Astrocyte (in vitro differentiated cells and primary cell): Measurements from ENCODE around the gene WT1. TPM values are rescaled to one million over a fixed set of nuclear protein-coding genes. Genes with fewer than 3 reads are reported as not detected.

Experiments
- DNase-seq: peaks from one replicate; pipeline ENCODE4 v3.0.0-alpha.2; 2010; ENCODE audit warnings: low read depth
- FAIRE-seq: peaks from 2 replicates; lab custom pipeline; 2011; peaks lifted over from hg19 to GRCh38; lab: Jason Lieb, UNC
- H2AFZ ChIP-seq: 2 replicates; pipeline ENCODE4 v1.6.0; 2012; ENCODE audit warnings: low read depth, low read length, inconsistent platforms
- H3K27ac ChIP-seq: 2 replicates; pipeline ENCODE4 v1.5.1; 2011; ENCODE audit warnings: low read depth, low read length, inconsistent platforms
- H3K27me3 ChIP-seq: 2 replicates; pipeline ENCODE4 v1.6.0; 2011; ENCODE audit warnings: low read length, inconsistent platforms; ENCODE audit not compliant: insufficient read depth
- H3K36me3 ChIP-seq: 2 replicates; pipeline ENCODE4 v1.5.1; 2011; ENCODE audit warnings: low read length, inconsistent platforms; ENCODE audit not compliant: insufficient read depth
- H3K4me1 ChIP-seq: 2 replicates; pipeline ENCODE4 v1.5.1; 2011; ENCODE audit warnings: low read length, inconsistent platforms; ENCODE audit not compliant: insufficient read depth
- H3K4me2 ChIP-seq: 2 replicates; pipeline ENCODE4 v1.6.0; 2012; ENCODE audit warnings: low read length, inconsistent platforms
- H3K4me3 ChIP-seq: 2 replicates; pipeline ENCODE4 v1.5.1; 2011; ENCODE audit warnings: low read depth, mild to moderate bottlenecking, low read length, inconsistent platforms; ENCODE audit not compliant: insufficient read depth
- H3K79me2 ChIP-seq: 2 replicates; pipeline ENCODE4 v1.6.0; 2012; ENCODE audit warnings: mild to moderate bottlenecking, low read length, inconsistent platforms; ENCODE audit not compliant: insufficient read depth
- H3K9ac ChIP-seq: 2 replicates; pipeline ENCODE4 v1.6.0; 2012; ENCODE audit warnings: mild to moderate bottlenecking, low read length, inconsistent platforms
- H3K9me3 ChIP-seq: 2 replicates; pipeline ENCODE4 v1.5.1; 2012; ENCODE audit warnings: low read depth, mild to moderate bottlenecking, low read length, inconsistent platforms; ENCODE audit not compliant: insufficient read depth
- H4K20me1 ChIP-seq: 2 replicates; pipeline ENCODE4 v1.6.0; 2012; ENCODE audit warnings: low read length, inconsistent platforms; ENCODE audit not compliant: insufficient read depth
- H3K27ac Mint-ChIP-seq: one replicate; pipeline ENCODE4 v1.8.0; 2021; ENCODE audit warnings: mild to moderate bottlenecking, mixed read lengths; ENCODE audit not compliant: unreplicated experiment
- H3K27me3 Mint-ChIP-seq: one replicate; pipeline ENCODE4 v1.8.0; 2021; ENCODE audit warnings: low read depth, mixed read lengths; ENCODE audit not compliant: unreplicated experiment
- H3K36me3 Mint-ChIP-seq: one replicate; pipeline ENCODE4 v1.8.0; 2021; ENCODE audit warnings: low read depth, mixed read lengths; ENCODE audit not compliant: unreplicated experiment
- H3K4me1 Mint-ChIP-seq: one replicate; pipeline ENCODE4 v1.8.0; 2021; ENCODE audit warnings: low read depth, mixed read lengths; ENCODE audit not compliant: unreplicated experiment
- H3K4me3 Mint-ChIP-seq: one replicate; pipeline ENCODE4 v1.8.0; 2021; ENCODE audit warnings: mild to moderate bottlenecking, moderate library complexity, mixed read lengths; ENCODE audit not compliant: unreplicated experiment
- H3K9me3 Mint-ChIP-seq: one replicate; pipeline ENCODE4 v1.8.0; 2021; ENCODE audit warnings: mild to moderate bottlenecking, mixed read lengths; ENCODE audit not compliant: unreplicated experiment
- EZH2 ChIP-seq: IDR thresholded peaks from 2 replicates; pipeline ENCODE4 v1.6.1; 2012; ENCODE audit warnings: mild to moderate bottlenecking, low read length, inconsistent platforms; ENCODE audit not compliant: insufficient read depth
- total RNA-seq: library from RNA; stranded (reverse); gene quantifications from 2 replicates; pipeline ENCODE4 v1.2.1, GENCODE V29; 2021
- TF ChIP-seq, protein P1 (sequence below): IDR thresholded peaks from 2 replicates; pipeline ENCODE4 v1.5.1; 2011; ENCODE audit warnings: low read depth, mild to moderate bottlenecking, inconsistent platforms, low read length, moderate library complexity; ENCODE audit not compliant: insufficient read depth

The WT1 gene
- total RNA-seq, 1 donor from 2014 or later: 0.45 TPM

GRCh38 chr11:32391479-32391878 lies 43.9 kb downstream of the WT1 start:
- Mint-ChIP-seq H3K4me1 (peaks cover 57% of the 10 kb centered on the region), H3K36me3 (no peaks in the 10 kb centered on the region), H3K9me3 (peaks cover 2% of the 10 kb centered on the region), H3K27ac (peak overlapping the region; percentile 88), H3K27me3 (peaks cover 9% of the 10 kb centered on the region), H3K4me3 (no peak overlapping the region)
- TF ChIP-seq EZH2: no peak
- TF ChIP-seq, protein P1, sequence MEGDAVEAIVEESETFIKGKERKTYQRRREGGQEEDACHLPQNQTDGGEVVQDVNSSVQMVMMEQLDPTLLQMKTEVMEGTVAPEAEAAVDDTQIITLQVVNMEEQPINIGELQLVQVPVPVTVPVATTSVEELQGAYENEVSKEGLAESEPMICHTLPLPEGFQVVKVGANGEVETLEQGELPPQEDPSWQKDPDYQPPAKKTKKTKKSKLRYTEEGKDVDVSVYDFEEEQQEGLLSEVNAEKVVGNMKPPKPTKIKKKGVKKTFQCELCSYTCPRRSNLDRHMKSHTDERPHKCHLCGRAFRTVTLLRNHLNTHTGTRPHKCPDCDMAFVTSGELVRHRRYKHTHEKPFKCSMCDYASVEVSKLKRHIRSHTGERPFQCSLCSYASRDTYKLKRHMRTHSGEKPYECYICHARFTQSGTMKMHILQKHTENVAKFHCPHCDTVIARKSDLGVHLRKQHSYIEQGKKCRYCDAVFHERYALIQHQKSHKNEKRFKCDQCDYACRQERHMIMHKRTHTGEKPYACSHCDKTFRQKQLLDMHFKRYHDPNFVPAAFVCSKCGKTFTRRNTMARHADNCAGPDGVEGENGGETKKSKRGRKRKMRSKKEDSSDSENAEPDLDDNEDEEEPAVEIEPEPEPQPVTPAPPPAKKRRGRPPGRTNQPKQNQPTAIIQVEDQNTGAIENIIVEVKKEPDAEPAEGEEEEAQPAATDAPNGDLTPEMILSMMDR: no peak
- Histone ChIP-seq H3K36me3 (no peaks in the 10 kb centered on the region), H3K9ac (no peak overlapping the region), H4K20me1 (no peaks in the 10 kb centered on the region), H3K9me3 (no peaks in the 10 kb centered on the region), H3K4me2 (no peak overlapping the region), H3K79me2 (no peaks in the 10 kb centered on the region), H3K4me3 (no peak overlapping the region), H3K27me3 (peaks cover 7% of the 10 kb centered on the region), H3K27ac (no peak overlapping the region), H3K4me1 (peaks cover 15% of the 10 kb centered on the region), H2AFZ (no peak overlapping the region)
- FAIRE-seq (no peak), DNase-seq (no peak)

DNA sequence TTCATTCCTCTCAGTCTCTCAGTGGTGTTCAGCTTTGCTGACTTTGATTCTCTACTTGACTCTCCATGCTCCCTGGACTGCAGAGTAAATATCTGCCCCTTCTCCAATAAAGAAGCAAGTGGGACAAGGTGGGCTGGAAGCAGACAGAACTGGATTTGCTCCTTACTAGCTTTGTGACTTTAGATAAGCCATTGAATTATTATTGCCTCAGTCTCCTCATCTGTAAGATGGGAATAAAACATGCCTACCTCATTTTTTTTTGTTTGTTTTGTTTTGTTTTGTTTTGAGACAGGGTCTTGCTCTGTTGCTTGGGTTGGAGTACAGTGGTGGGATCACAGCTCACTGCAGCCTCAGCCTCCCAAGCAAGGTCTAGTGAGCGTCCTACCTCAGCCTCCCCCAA lies 44.6 kb downstream of the WT1 start:
- TF ChIP-seq EZH2: no peak
- TF ChIP-seq, protein P1: no peak
- peaks cover 62% of the 10 kb centered on the region for H3K4me1 Mint-ChIP-seq
- H3K9me3 Mint-ChIP-seq: peaks cover 2% of the 10 kb centered on the region
- peaks cover 9% of the 10 kb centered on the region for H3K27me3 Mint-ChIP-seq
- no peaks in the 10 kb centered on the region for H3K79me2 ChIP-seq
- H3K36me3 Mint-ChIP-seq: no peaks in the 10 kb centered on the region
- FAIRE-seq (no peak), DNase-seq (no peak)
- H3K4me3 Mint-ChIP-seq: no peak overlapping the region
- no peaks in the 10 kb centered on the region for H3K9me3 ChIP-seq
- peak overlapping the region; percentile 35 for H3K27ac Mint-ChIP-seq
- peaks cover 16% of the 10 kb centered on the region for H3K4me1 ChIP-seq
- H3K27ac ChIP-seq: no peak overlapping the region
- H3K9ac ChIP-seq: no peak overlapping the region
- no peak overlapping the region for H3K4me3 ChIP-seq
- no peaks in the 10 kb centered on the region for H3K36me3 ChIP-seq
- no peaks in the 10 kb centered on the region for H4K20me1 ChIP-seq
- peaks cover 7% of the 10 kb centered on the region for H3K27me3 ChIP-seq
- no peak overlapping the region for H3K4me2 ChIP-seq
- no peak overlapping the region for H2AFZ ChIP-seq

DNA sequence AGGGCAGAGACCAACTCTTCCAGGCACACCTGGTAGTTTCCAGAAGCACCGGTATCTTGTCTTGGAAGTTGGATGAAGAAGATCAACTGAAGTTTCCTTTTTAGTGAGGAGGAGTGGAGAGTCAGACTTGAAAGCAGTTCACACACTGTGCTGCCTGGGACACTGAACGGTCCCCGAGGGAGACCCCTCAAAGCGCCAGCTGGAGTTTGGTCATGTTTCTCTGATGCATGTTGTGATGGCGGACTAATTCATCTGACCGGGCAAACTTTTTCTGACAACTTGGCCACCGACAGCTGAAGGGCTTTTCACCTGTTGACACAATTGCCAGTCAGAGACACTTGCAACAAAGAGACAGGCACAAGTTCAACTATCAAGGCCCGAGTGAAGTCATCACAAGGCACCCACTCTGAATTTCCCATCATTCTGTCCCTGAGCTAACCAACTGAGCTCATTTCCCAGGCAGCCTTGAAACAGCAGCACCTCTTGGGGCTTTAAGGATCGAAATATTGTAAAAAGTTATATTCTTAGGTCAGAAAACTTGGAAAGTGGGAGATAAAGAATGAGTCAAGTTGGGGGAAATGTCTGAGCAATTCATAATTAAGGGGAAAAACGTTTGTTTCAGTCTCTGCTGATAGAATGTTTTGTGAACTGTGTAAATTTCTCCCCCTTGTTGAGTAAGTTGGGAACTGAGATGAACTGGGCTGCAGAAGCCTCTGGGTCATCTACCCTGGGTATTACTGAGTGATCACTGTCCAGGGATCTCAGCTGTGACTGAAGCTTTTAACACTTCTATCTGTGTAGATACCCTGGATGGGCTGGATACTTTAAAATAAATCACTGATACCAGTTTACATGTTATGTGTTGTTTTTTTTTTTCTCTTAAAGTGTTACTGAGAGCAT lies 46.2 kb downstream of the WT1 start:
- H2AFZ ChIP-seq: no peak overlapping the region
- peaks cover 10% of the 10 kb centered on the region for H3K27me3 Mint-ChIP-seq
- H3K4me1 Mint-ChIP-seq: peaks cover 55% of the 10 kb centered on the region
- H3K4me3 ChIP-seq: no peak overlapping the region
- no peaks in the 10 kb centered on the region for H3K79me2 ChIP-seq
- H3K9me3 Mint-ChIP-seq: peaks cover under 1% of the 10 kb centered on the region
- H3K27me3 ChIP-seq: peaks cover 7% of the 10 kb centered on the region
- H3K4me2 ChIP-seq: no peak overlapping the region
- FAIRE-seq (no peak), DNase-seq (no peak)
- no peaks in the 10 kb centered on the region for H3K36me3 ChIP-seq
- no peaks in the 10 kb centered on the region for H3K36me3 Mint-ChIP-seq
- no peak overlapping the region for H3K9ac ChIP-seq
- peak overlapping the region; percentile 23 for H3K27ac Mint-ChIP-seq
- TF ChIP-seq, protein P1: no peak
- no peak for TF ChIP-seq EZH2
- H3K27ac ChIP-seq: no peak overlapping the region
- H3K4me3 Mint-ChIP-seq: peak overlapping the region; percentile 1
- peaks cover 16% of the 10 kb centered on the region for H3K4me1 ChIP-seq
- H4K20me1 ChIP-seq: no peaks in the 10 kb centered on the region
- no peaks in the 10 kb centered on the region for H3K9me3 ChIP-seq
